T47D (cell line): ENCODE data around the gene STX11.
"Not testable (repeated sequence)": the region's sequence is repeated elsewhere in the genome, so short reads cannot be mapped to it uniquely, and the experiment has no call there.

Source experiments
- DNase-seq, 2 experiments: peaks; one replicate each; pipeline versions ENCODE4 v3.0.0 to v3.0.0-alpha.2; 2011 to 2012; ENCODE audit warnings: low read depth in 1 of 2, low spot score in 1 of 2
- JUND ChIP-seq: IDR thresholded peaks from 2 replicates; pipeline ENCODE4 v1.6.1; 2012; ENCODE audit warnings: low read depth
- in situ Hi-C: cut with HindIII; loops from 2 replicates; pipeline ENCODE4 v1.10.0; 2016; ENCODE audit warnings: low sequenced_read_pairs, low pct_unique_long_range_greater_than_20kb

Gene STX11

DNA sequence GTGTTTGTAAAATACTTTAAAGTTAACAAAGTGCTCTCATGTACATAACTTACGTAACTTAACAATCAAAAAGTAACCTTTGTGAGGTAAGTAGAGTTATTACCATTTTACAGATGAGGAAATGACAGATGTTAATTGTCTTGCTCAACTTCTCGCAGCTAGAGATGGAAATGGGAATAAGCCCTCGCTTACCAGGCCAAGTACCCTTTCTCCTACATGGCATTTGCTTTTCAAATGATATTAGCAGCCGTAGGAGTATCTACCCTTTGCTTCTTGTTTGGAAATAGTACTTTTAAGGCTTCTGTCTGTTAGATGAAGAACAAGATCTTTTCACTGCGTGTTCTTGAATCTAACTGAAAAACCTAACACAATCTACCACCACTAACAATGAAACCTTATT, 15.5 kb downstream of the STX11 start:
- DNase-seq = no peak
- in situ Hi-C loops = no loop called here
- no peak for TF ChIP-seq JUND

DNA sequence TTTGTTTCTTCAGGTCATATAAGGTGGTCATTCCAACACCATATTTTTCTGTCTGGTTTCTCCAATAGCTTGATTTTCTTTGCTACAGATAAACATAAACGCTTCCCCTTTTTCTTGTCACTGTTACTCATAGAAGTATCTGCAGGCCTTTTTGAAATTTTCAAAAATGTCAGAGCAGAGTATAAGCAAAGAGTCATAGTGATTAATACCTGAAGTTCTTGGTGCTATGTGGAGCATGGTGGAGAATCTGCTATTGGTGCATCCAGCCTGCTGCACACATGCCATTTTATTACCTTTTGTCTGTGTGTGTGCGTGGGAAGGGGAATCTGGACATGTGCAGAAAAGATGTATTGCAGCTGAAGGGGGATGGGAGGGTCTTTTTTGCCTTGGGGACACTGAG, 19.7 kb downstream of the STX11 start:
- no peak for DNase-seq
- TF ChIP-seq JUND = no peak
- in situ Hi-C loops = no loop called here

DNA sequence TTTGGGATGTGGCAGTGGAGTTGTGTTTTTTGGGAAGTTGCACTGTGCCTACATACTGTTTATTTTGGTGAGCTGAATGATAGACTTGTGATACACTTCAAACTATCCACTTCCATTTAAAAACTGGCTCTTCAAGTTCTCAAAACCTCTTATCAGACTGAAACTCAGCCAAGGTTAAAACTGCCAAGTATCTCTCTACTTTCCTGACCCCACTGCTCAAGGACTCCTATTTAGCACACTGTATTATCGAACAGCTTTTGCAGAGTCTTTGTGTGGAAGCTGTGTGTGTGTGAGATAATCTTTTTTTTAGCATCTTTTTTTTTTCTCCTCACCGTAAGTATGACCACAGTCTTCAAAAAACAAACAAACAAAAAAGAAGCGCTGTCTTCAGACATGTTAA, 21.1 kb downstream of the STX11 start:
- DNase-seq = no peak
- in situ Hi-C loops = no loop called here
- no peak for TF ChIP-seq JUND

DNA sequence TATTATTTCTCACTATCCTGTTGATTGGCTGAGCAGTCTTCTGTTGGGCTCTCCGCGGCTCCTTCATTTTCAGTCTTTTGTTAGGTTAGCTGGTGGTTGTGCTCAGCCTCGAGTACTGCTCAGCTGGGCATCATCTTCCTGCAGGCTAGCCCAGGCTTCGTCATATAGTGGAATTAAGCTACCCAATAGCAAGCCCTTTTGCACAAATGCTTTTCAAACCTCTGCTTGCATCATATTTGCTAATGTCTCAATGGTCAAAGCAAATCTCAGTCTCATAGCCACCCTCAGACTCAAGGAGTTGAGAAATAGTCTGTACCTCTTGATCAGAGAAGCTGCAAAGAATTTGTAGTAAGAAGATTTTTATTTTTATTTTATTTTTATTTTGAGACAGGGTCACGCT, 23.7 kb downstream of the STX11 start:
- in situ Hi-C loops = no loop called here
- no peak for DNase-seq

DNA sequence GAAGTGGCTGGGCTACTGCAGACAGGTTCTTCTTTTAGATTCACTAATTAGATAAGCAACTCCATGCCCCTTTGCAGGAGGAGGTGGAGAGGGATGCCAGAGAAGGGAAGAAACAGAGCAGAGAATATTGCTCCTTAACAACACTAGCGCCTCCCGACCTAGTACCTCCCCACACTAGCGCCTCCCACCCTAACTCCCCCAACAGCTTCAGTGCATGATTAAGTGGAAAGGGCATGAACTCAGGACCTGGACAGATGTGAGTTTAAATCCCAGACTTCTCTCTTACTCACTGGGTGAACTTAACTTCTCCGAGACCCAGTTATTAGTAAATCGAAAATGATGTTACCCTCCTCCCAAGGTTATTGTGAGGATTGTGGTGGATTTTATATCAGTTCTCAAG, 25.7 kb downstream of the STX11 start:
- in situ Hi-C loops = no loop called here
- no peak for TF ChIP-seq JUND
- no peak for DNase-seq

More for the DNA sequence above, 23.7 kb downstream of the STX11 start:
- no peak for TF ChIP-seq JUND

DNA sequence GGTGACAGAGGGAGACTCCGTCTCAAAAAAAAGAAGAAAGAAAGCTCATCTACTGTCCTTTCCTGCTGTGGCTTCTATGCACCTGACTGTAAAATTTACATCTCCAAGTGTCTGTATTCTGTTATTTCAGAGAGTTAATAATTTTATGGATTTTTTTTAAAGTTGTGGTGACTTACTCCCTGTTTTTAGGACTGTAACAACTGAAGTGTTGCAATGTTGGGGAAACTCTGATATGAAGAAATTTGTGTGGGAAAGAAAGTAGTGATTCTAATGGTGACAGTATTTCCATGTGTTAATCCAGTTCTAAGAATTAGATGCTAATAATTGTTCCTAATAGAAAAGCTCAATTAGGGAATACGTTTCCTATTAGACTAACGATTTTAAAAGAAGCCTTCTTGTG, 27.4 kb downstream of the STX11 start:
- TF ChIP-seq JUND = no peak
- in situ Hi-C loops = no loop called here
- no peak for DNase-seq

DNA sequence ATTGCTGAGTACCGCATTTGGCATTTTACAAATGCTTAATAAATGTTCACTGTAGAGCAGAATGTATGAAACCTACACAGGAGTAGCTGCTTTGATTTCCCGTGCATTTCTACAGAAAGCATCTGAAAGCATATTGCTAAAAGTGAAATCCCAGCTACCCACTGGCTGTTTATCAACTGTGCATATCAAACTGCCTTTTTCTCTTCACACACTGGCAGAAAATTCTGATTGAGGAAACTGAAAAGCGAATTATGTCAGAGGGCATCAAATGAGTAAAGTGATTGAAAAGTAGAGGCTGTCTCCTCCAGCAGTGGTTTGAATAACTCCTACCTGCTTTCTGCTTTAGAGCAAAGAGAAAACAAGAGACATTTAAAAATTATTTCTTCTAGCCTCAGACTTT, 28.0 kb downstream of the STX11 start:
- in situ Hi-C loops = no loop called here
- DNase-seq = no peak
- no peak for TF ChIP-seq JUND

DNA sequence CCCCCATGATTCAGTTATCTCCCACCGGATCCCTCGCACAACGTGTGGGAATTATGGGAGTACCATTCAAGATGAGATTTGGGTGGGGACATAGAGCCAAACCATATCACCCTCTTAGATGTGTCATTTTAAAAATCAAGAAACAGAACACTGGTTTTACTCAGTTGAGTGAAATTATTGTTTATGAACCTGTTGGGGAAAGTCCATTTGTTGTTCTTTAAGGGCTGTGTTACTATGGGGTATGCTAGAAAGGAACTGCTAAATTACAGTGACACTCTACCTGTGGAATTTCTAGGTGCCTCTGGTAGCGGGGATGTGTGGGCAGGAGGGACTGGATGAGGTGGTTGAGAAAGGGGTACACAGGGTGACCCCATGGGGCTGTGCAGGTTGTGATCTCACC, 28.9 kb downstream of the STX11 start:
- in situ Hi-C loops = no loop called here
- no peak for TF ChIP-seq JUND
- no peak for DNase-seq

DNA sequence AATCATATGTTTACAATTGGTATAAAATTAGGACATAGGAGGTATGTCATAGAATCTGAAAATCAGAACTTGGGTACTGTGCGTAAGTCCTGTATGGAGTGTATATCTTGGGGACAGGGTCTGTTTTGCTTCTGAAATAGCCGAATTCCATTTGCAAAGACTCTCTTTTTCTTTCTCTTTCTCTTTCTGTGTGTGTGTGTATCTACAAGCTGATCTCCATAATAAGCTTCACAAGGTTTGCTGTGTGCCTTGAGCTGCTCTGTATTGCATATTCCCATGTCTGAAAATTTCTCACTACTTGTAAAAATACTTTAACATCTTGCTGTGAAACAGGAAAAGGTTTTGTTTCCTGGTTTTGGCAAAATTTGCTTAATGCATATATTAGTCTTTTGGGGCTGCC, 29.5 kb downstream of the STX11 start:
- TF ChIP-seq JUND = no peak
- in situ Hi-C loops = no loop called here
- no peak for DNase-seq

DNA sequence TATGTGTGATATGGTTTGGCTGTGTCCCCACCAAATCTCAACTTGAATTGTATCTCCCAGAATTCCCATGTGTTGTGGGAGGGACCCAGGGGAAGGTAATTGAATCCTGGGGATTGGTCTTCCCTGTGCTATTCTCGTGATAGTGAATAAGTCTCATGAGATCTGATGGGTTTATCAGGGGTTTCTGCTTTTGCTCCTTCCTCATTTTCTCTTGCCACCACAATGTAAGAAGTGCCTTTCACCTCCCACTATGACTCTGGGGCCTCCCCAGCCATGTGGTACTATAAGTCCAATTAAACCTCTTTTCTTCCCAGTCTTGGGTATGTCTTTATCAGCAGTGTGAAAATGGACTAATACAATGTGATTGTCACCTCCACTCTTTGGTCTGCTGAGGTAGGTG, 30.0 kb downstream of the STX11 start:
- in situ Hi-C loops, DNase-seq: not testable (repeated sequence)

DNA sequence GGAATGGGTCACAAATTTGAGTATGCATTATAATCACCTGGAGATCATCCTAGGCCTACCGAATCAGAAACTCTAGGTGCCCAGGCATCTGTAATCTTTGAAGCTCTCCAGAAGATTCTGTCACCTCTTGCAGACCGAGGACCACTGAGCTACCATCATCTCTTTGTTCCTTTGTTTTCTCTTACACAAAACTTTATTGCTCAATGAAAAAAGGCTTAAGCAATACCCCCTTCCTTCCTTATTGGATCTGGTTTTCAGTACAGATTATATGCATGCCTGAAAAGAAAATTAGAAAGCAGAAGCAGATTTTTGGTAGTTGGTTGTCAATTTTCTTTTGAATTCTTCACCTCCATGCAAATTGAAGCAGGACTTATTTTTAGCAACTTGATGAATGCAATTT, 31.3 kb downstream of the STX11 start:
- no peak for TF ChIP-seq JUND
- no peak for DNase-seq
- in situ Hi-C loops = no loop called here

DNA sequence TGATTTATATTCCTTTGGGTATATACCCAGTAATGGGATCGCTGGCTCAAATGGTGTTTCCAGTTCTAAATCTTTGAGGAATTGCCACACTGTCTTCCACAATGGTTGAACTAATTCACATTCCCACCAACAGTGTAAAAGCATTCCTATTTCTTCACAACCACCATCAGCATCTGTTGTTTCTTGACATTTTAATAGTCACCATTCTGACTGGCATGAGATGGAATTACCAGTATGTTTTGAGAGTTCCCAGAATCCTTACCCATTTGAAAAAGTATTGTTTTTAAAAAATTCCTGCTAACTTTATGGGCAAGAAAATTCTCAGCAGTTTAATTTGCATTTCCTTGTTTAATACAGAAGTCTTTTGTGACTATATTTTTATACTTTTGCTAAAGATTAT, 33.9 kb downstream of the STX11 start:
- in situ Hi-C loops = not testable (repeated sequence)

DNA sequence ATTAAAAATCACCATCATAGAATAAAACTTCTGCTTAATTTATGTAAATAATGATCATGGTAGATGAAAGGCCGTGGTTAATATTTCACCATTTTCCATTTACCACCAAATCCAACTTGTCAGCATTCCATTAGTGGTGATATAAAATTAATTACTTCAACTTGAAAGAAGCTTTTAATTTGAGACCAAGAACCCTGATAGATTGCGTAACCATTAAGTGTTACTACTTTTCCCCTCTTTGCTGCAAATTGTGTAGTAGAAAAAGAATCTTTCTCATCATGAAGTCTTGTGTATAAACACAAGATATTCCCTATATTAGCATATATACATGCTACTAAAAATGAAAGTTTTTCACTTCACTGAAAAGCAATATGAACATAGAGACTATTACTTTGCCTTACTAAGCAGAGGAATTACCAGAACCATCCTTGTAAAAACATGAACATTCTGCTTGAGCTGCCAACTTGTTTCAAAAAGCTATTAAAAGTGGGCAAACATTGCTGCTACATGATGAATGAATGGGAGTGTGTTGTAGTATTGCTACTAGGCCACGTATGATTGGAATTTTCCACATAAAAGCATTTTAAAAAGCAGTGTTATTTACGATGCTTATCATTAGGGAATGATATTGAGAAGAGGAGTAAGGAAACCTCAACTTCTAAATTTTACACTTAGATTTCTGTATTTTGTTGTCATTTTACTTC, 35.0 kb downstream of the STX11 start:
- no peak for DNase-seq
- no peak for TF ChIP-seq JUND
- in situ Hi-C loops = no loop called here

More for the DNA sequence above, 33.9 kb downstream of the STX11 start:
- DNase-seq = not testable (repeated sequence)
